HepG2 (cell line): Measurements from ENCODE around the gene SALL2. TPM values are rescaled to one million over a fixed set of nuclear protein-coding genes. Genes with fewer than 3 reads are reported as not detected.

ENCODE experiments used
- EEA1 ChIP-seq: sonication (generic); formaldehyde crosslinking; IDR thresholded peaks from 2 replicates; pipeline ENCODE4 v1.5.1; 2020; ENCODE audit warnings: mild to moderate bottlenecking, missing genetic modification reagents, borderline replicate concordance
- FIP1L1 ChIP-seq: fragments of 200-400 bp; formaldehyde crosslinking; IDR thresholded peaks from 2 replicates; pipeline ENCODE4 v1.6.1; 2018; ENCODE audit warnings: low read depth, mild to moderate bottlenecking, low read length, moderate library complexity, borderline replicate concordance; ENCODE audit not compliant: insufficient read depth
- HHEX ChIP-seq: IDR thresholded peaks from 2 replicates; pipeline ENCODE4 v1.6.1; 2016; ENCODE audit warnings: control low read depth
- HINFP ChIP-seq: sonication (generic); formaldehyde crosslinking; IDR thresholded peaks from 2 replicates; pipeline ENCODE4 v1.4.0; 2020; ENCODE audit warnings: low read depth, mild to moderate bottlenecking, missing genetic modification reagents
- HOMEZ ChIP-seq: IDR thresholded peaks from 2 replicates; pipeline ENCODE4 v1.6.1; 2016; ENCODE audit warnings: low read depth
- HOXD1 ChIP-seq: sonication (generic); formaldehyde crosslinking; IDR thresholded peaks from 2 replicates; pipeline ENCODE4 v1.5.0; 2020; ENCODE audit warnings: missing genetic modification reagents
- KAT7 ChIP-seq: IDR thresholded peaks from 2 replicates; pipeline ENCODE4 v1.6.1; 2018; ENCODE audit warnings: borderline replicate concordance, missing compliant biosample characterization
- KDM3A ChIP-seq: IDR thresholded peaks from 2 replicates; pipeline ENCODE4 v1.6.1; 2018; ENCODE audit warnings: low read depth, missing compliant biosample characterization
- MTF2 ChIP-seq: sonication (generic); formaldehyde crosslinking; IDR thresholded peaks from 2 replicates; pipeline ENCODE4 v1.5.0; 2020; ENCODE audit warnings: missing genetic modification reagents, borderline replicate concordance
- PAX8 ChIP-seq: sonication (generic); formaldehyde crosslinking; IDR thresholded peaks from 2 replicates; pipeline ENCODE4 v1.8.0; 2022; ENCODE audit warnings: mild to moderate bottlenecking, missing genetic modification reagents, borderline replicate concordance
- RFXAP ChIP-seq: sonication (generic); formaldehyde crosslinking; IDR thresholded peaks from 2 replicates; pipeline ENCODE4 v1.4.0; 2020; ENCODE audit warnings: missing genetic modification reagents, borderline replicate concordance
- ZFP62 ChIP-seq: sonication (generic); formaldehyde crosslinking; IDR thresholded peaks from 2 replicates; pipeline ENCODE4 v1.4.0; 2020; ENCODE audit warnings: missing genetic modification reagents
- ZHX2 ChIP-seq, 2 experiments: sonication (generic) in 1 of 2; formaldehyde crosslinking in 1 of 2; IDR thresholded peaks; 2 replicates each; pipeline versions ENCODE4 v1.6.1 to v1.9.0; 2014 to 2022; ENCODE audit warnings: antibody characterized with exemption in 1 of 2, borderline replicate concordance in 1 of 2, inconsistent platforms in 1 of 2, low read depth in 1 of 2, missing genetic modification reagents in 1 of 2
- ZIK1 ChIP-seq: sonication (generic); formaldehyde crosslinking; IDR thresholded peaks from 2 replicates; pipeline ENCODE4 v1.5.0; 2020; ENCODE audit warnings: mild to moderate bottlenecking, low read depth, missing genetic modification reagents, borderline replicate concordance
- ZKSCAN1 ChIP-seq: fragments of 150-350 bp; IDR thresholded peaks from 2 replicates; pipeline ENCODE4 v1.6.1; 2014; ENCODE audit warnings: low read length
- ZNF17 ChIP-seq: sonication (generic); formaldehyde crosslinking; IDR thresholded peaks from 2 replicates; pipeline ENCODE4 v1.5.0; 2020; ENCODE audit warnings: mild to moderate bottlenecking, missing genetic modification reagents
- ZNF354B ChIP-seq: sonication (generic); formaldehyde crosslinking; IDR thresholded peaks from 2 replicates; pipeline ENCODE4 v1.8.0; 2022; ENCODE audit warnings: mild to moderate bottlenecking, missing genetic modification reagents
- ZNF567 ChIP-seq: sonication (generic); formaldehyde crosslinking; IDR thresholded peaks from 2 replicates; pipeline ENCODE4 v1.8.1; 2023; ENCODE audit warnings: mild to moderate bottlenecking, missing genetic modification reagents, borderline replicate concordance
- ZNF816 ChIP-seq: sonication (generic); formaldehyde crosslinking; IDR thresholded peaks from 2 replicates; pipeline ENCODE4 v1.8.0; 2022; ENCODE audit warnings: missing genetic modification reagents, mild to moderate bottlenecking, borderline replicate concordance
- ZSCAN20 ChIP-seq: sonication (generic); formaldehyde crosslinking; IDR thresholded peaks from 2 replicates; pipeline ENCODE4 v1.4.0; 2020; ENCODE audit warnings: missing genetic modification reagents, mild to moderate bottlenecking, borderline replicate concordance
- ZSCAN31 ChIP-seq: sonication (generic); formaldehyde crosslinking; IDR thresholded peaks from 2 replicates; pipeline ENCODE4 v1.5.0; 2020; ENCODE audit warnings: low read depth, mild to moderate bottlenecking, missing genetic modification reagents
- polyA plus RNA-seq, 8 experiments: library from polyadenylated mRNA; depleted of rRNA in 3 of 8; stranded (reverse) in 7 of 8; unstranded in 1 of 8; fragments of >200 nt; fragmentation: Illumina TruSeq in 4 of 8; extraction: Trizol in 4 of 8; gene quantifications; 2 replicates each; pipeline versions ENCODE4 v1.2.1 to v1.2.3, GENCODE V29; 2011 to 2016; ENCODE audit warnings: low read depth in 4 of 8, missing spikeins in 1 of 8, mixed read lengths in 1 of 8; ENCODE audit not compliant: insufficient read depth in 1 of 8
- total RNA-seq, 5 experiments: library from RNA; depleted of rRNA; stranded (reverse); fragments of >200 nt; fragmentation: Illumina TruSeq; extraction: Trizol; gene quantifications; 2 replicates each; pipeline ENCODE4 v1.2.3, GENCODE V29; 2016; ENCODE audit warnings: low read depth in 1 of 5

The SALL2 gene
- total and polyA plus RNA-seq, 2 of the 13 experiments (the other 11 are each of a cell fraction or from before 2014, with no cell fraction given): 4.9 to 5.8 TPM

GRCh38 chr14:21525962-21526671 is at the start of gene SALL2 (continued):
- TF ChIP-seq ZNF567 (CRISPR knock-in tag): no peak
- TF ChIP-seq ZNF17 (CRISPR knock-in tag): no peak
- TF ChIP-seq ZIK1: 0 out of 2 replicates have a peak, but pooled peaks have one; percentile 32
- TF ChIP-seq RFXAP (CRISPR knock-in tag): peak; percentile 48; the same call in 1 of the 2 replicates
- TF ChIP-seq HOMEZ: no peak
- TF ChIP-seq HINFP (CRISPR knock-in tag): no peak
- TF ChIP-seq MTF2 (CRISPR knock-in tag): no peak
- TF ChIP-seq ZHX2 (IDR thresholded peaks at IDR 0.05; ENCODE audit: low read depth): 0 out of 2 replicates have a peak, but pooled peaks have one; percentile 45
- TF ChIP-seq ZHX2 (CRISPR knock-in tag; IDR thresholded peaks at IDR 0.05; ENCODE audit: borderline replicate concordance): no peak
- no peak for TF ChIP-seq ZFP62 (CRISPR knock-in tag)
- TF ChIP-seq PAX8 (CRISPR knock-in tag): no peak
- peak; percentile 74; the same call in 1 of the 2 replicates for TF ChIP-seq KAT7 (CRISPR knock-in tag)
- no peak for TF ChIP-seq HHEX (CRISPR knock-in tag)
- no peak for TF ChIP-seq FIP1L1
- no peak for TF ChIP-seq ZNF354B
- no peak for TF ChIP-seq ZNF816 (CRISPR knock-in tag)
- TF ChIP-seq HOXD1 (CRISPR knock-in tag): no peak
- no peak for TF ChIP-seq KDM3A (CRISPR knock-in tag)
- no peak for TF ChIP-seq ZSCAN31
- no peak for TF ChIP-seq ZKSCAN1
- no peak for TF ChIP-seq EEA1 (CRISPR knock-in tag)
- TF ChIP-seq ZSCAN20: no peak
